Heart right ventricle (tissue), 16 donors: Measurements from ENCODE around the gene NARS2. TPM values are rescaled to one million over a fixed set of nuclear protein-coding genes. Genes with fewer than 3 reads are reported as not detected.

Experiments
- ATAC-seq, 8 donors: fragments of 200-7000 bp; cut with Tn5 transposase; one replicate each; pipeline ENCODE4 v1.9.1; 2020; ENCODE audit warnings: mild to moderate bottlenecking in 8 of 8, moderate library complexity in 8 of 8, moderate number of reproducible peaks in 1 of 8
- DNase-seq, 2 donors: peaks; one replicate each; pipeline ENCODE4 v3.0.0-alpha.2; 2020
- H3K27ac ChIP-seq, 10 donors: fragments of 200-600 bp; sonication (generic) in 2 of 10; one replicate each; pipeline versions ENCODE4 v1.5.0 to v1.8.0; 2020 to 2022; ENCODE audit warnings: mild to moderate bottlenecking in 3 of 10
- H3K27me3 ChIP-seq, 7 donors: fragments of 200-600 bp; one replicate each; pipeline ENCODE4 v1.8.0; 2021 to 2022; ENCODE audit warnings: mild to moderate bottlenecking in 2 of 7
- H3K36me3 ChIP-seq, 9 donors: fragments of 200-600 bp; sonication (generic) in 1 of 9; one replicate each; pipeline versions ENCODE4 v1.5.0 to v1.8.0; 2020 to 2022; ENCODE audit warnings: mild to moderate bottlenecking in 2 of 9
- H3K4me1 ChIP-seq, 9 donors: fragments of 200-600 bp; sonication (generic) in 1 of 9; one replicate each; pipeline versions ENCODE4 v1.5.0 to v1.8.0; 2020 to 2022; ENCODE audit warnings: mild to moderate bottlenecking in 4 of 9
- H3K4me3 ChIP-seq, 10 donors: fragments of 200-600 bp; sonication (generic) in 2 of 10; one replicate each; pipeline versions ENCODE4 v1.5.0 to v1.8.0; 2020 to 2022; ENCODE audit warnings: mild to moderate bottlenecking in 7 of 10, moderate library complexity in 2 of 10
- H3K9me3 ChIP-seq, 11 donors: fragments of 200-600 bp in 10 of 11; sonication (generic) in 2 of 11; one replicate each; pipeline versions ENCODE4 v1.5.0 to v1.8.0; 2013 to 2022; ENCODE audit warnings: mild to moderate bottlenecking in 2 of 11, control low read depth in 1 of 11, moderate library complexity in 1 of 11
- WGBS, 2 donors: extraction: QIAGEN DNeasy Blood & Tissue Kit; methylation state at CpG; one replicate each; pipeline ENCODE4 v1.1.7; 2013; ENCODE audit warnings: inconsistent platforms in 1 of 2; 5-methylcytosine and 5-hydroxymethylcytosine counted together
- intact Hi-C, 10 donors: fragments of 100-400 bp; cut with DNase I; formaldehyde crosslinking; loops; one replicate each; pipeline versions ENCODE4 v1.11.1 to v1.14.2; 2022
- polyA plus RNA-seq, 2 donors: library from polyadenylated mRNA; stranded (reverse); fragments of 200-250 nt; gene quantifications; one replicate each; pipeline ENCODE4 v1.2.3, GENCODE V29; 2013
- total RNA-seq, 10 donors: library from RNA; stranded (reverse); fragmentation: NEBNext Ultra II Directional in 3 of 10; extraction: Animal tissue kit (Norgen Biotek cat#: 25700) in 3 of 10; gene quantifications; one replicate each; pipeline versions ENCODE4 v1.2.1 to v1.2.4, GENCODE V29; 2021 to 2023
- TF ChIP-seq, protein P1 (sequence below), 9 donors: fragments of 200-600 bp; sonication (generic) in 2 of 9; IDR thresholded peaks; one replicate each; pipeline versions ENCODE4 v1.5.0 to v1.8.0; 2021 to 2022; ENCODE audit warnings: antibody characterized with exemption in 9 of 9, mild to moderate bottlenecking in 5 of 9, moderate library complexity in 1 of 9
- donor health status: Arrhythmogenic right ventricular cardiomyopathy.
- donor health status: ischemic (EF 13 %, LVEDD 7.1; RV severe dilation, severe dysfunction).
- donor health status: healthy with polysubstance abuse.
- donor health status: DM: no; HTN: yes; CAD: no.
- donor health status: DM: no; HTN: no; CAD: no.
- donor health status: ischemic (EF 25% LVEDD 6.9; RV normal size, moderate dysfunction).
- donor health status: ischemic (EF 25% LVEDD 5.7; RV mildly dilated, moderate dysfunction).
- donor health status: healthy.
- donor health status: DM: yes; HTN: yes; CAD: no.
- donor health status: Ischemic cardiomyopathy.
- donor health status: ischemic (EF 35%, LVEDD 5.7; RV mildly dilated, moderate dysfunction).
- donor health status: nonischemic (EF 11% LVEDD 7.7; RV severe dilation, severe dysfunction).
- donor health status: DM: yes; HTN: yes; CAD: no.
- donor health status: PGD.
- donor health status: ischemic (EF 29% LVEDD 5.4; RV normal size, mild dysfunction).
- donor health status: nonischemic (EF 23%, LVEDD 6.1; RV moderate dilation, normal function).

The NARS2 gene
- total and polyA plus RNA-seq, 12 donors: 12.4 to 20.1 (median 16.7) TPM

DNA sequence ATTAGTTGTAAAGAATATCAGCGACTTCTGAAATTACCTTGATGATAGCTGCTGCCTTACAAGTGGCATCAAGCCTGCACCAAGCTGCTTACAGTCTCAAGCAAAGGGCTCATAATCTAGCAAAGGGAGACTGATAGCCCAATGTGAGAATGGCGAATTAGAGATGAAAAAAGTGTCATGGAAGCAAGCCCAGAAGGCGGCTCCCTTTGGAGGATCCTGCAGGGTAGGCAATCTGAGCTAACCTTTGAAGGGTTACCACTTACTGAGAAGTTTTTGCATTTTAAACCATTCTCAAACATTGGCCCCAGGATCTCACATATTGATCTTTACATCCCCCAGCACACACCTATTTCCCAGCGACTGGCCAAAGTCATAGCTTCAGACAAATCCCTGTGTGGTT, 175.5 kb downstream of the NARS2 start:
- intact Hi-C loops: no loop called here
- Histone ChIP-seq H3K4me1 (peaks cover 0 to 65% (median 25%) of the 10 kb centered on the region in 9 donors), H3K27me3 (no peaks in the 10 kb centered on the region), H3K36me3 (no peaks in the 10 kb centered on the region), H3K4me3 (no peak overlapping the region), H3K27ac (no peak overlapping the region), H3K9me3 (no peaks in the 10 kb centered on the region)
- TF ChIP-seq, protein P1, sequence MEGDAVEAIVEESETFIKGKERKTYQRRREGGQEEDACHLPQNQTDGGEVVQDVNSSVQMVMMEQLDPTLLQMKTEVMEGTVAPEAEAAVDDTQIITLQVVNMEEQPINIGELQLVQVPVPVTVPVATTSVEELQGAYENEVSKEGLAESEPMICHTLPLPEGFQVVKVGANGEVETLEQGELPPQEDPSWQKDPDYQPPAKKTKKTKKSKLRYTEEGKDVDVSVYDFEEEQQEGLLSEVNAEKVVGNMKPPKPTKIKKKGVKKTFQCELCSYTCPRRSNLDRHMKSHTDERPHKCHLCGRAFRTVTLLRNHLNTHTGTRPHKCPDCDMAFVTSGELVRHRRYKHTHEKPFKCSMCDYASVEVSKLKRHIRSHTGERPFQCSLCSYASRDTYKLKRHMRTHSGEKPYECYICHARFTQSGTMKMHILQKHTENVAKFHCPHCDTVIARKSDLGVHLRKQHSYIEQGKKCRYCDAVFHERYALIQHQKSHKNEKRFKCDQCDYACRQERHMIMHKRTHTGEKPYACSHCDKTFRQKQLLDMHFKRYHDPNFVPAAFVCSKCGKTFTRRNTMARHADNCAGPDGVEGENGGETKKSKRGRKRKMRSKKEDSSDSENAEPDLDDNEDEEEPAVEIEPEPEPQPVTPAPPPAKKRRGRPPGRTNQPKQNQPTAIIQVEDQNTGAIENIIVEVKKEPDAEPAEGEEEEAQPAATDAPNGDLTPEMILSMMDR (IDR thresholded peaks at IDR 0.05): no peak
- DNase-seq: no peak
- WGBS, 2 donors: 86 to 87% methylated on average over 4 of the region's 4 CpGs
- no peak for ATAC-seq

DNA sequence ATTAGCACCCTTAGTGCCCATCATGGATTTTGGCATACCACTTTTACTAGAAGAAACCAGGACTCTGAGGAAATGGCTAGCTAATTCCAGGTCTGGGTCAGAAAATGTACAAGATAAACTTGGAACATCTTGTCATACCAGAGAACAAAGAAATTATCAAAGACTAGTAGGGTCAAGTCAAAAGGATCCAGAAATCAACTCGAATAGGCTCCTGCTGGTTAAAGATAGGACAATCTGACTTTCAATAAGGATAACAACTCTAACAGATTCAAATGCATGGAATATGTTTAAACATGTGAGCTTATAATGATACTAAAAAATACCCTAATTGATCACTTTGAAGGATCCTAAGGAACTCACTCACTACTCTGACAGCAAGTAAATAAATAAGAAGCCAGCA, 175.9 kb downstream of the NARS2 start:
- Histone ChIP-seq H3K36me3 (no peaks in the 10 kb centered on the region), H3K27me3 (no peaks in the 10 kb centered on the region), H3K4me1 (peaks cover 0 to 64% (median 26%) of the 10 kb centered on the region in 9 donors), H3K9me3 (no peaks in the 10 kb centered on the region), H3K4me3 (no peak overlapping the region), H3K27ac (no peak overlapping the region)
- ATAC-seq (no peak), DNase-seq (no peak)
- 59 to 62% methylated on average over 1 of the region's 1 CpG for WGBS, 2 donors
- intact Hi-C loops: no loop called here
- TF ChIP-seq, protein P1 (IDR thresholded peaks at IDR 0.05): no peak

DNA sequence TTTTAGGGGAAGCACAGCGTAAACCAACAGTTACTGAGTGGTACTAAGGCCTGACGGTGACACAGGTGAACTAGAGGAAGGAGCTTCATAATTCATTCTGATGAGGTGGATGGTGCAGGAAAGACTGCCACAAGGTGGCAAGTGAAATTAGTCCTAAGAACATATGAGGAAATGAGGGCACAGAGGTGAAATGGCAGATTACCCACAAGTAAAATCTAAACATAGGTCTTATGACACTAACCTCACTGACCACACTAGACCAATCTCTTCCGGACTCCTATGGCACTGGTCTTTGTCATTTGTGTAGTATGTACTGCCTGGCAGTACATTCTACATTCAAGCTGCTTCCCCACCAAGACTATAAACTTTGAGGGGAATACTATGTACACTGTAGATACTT, 177.3 kb downstream of the NARS2 start:
- H3K27me3 ChIP-seq: no peaks in the 10 kb centered on the region
- intact Hi-C loops: no loop called here
- no peaks in the 10 kb centered on the region for H3K36me3 ChIP-seq
- TF ChIP-seq, protein P1 (IDR thresholded peaks at IDR 0.05): no peak
- H3K4me1 ChIP-seq: peaks cover 0 to 70% (median 28%) of the 10 kb centered on the region in 9 donors
- ATAC-seq (no peak), DNase-seq (no peak)
- WGBS, 2 donors: 81 to 90% methylated on average over 3 of the region's 3 CpGs
- no peaks in the 10 kb centered on the region for H3K9me3 ChIP-seq
- no peak overlapping the region for H3K27ac ChIP-seq
- H3K4me3 ChIP-seq: no peak overlapping the region

DNA sequence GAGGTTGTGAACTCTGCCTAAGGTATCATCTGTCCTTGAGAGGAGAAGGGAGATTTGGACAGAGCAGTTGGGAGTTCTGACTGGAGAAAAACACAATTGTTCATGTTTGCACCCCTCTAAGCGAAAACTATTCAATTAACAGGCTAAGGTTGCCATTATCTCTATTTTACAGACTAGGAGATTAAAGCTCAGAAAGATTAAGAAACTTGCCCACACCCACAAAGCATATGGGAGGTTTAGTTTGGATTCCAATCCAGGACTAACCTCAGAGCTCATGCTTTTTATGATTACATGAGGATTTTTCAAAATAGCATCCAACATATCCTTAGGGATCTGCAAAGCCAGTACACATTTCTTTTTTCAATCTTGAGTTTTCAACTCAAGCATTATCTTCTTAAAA, 179.1 kb downstream of the NARS2 start:
- Histone ChIP-seq H3K36me3 (no peaks in the 10 kb centered on the region), H3K27ac (no peak overlapping the region), H3K4me1 (peaks cover 0 to 79% (median 44%) of the 10 kb centered on the region in 9 donors), H3K27me3 (no peaks in the 10 kb centered on the region), H3K4me3 (no peak overlapping the region), H3K9me3 (no peaks in the 10 kb centered on the region)
- DNase-seq (no peak), ATAC-seq (no peak)
- TF ChIP-seq, protein P1 (IDR thresholded peaks at IDR 0.05): no peak
- intact Hi-C loops: no loop called here
- WGBS, 2 donors: 93 to 97% methylated on average over 1 of the region's 1 CpG
